ENCODE data around the gene LRRTM4.

DNA sequence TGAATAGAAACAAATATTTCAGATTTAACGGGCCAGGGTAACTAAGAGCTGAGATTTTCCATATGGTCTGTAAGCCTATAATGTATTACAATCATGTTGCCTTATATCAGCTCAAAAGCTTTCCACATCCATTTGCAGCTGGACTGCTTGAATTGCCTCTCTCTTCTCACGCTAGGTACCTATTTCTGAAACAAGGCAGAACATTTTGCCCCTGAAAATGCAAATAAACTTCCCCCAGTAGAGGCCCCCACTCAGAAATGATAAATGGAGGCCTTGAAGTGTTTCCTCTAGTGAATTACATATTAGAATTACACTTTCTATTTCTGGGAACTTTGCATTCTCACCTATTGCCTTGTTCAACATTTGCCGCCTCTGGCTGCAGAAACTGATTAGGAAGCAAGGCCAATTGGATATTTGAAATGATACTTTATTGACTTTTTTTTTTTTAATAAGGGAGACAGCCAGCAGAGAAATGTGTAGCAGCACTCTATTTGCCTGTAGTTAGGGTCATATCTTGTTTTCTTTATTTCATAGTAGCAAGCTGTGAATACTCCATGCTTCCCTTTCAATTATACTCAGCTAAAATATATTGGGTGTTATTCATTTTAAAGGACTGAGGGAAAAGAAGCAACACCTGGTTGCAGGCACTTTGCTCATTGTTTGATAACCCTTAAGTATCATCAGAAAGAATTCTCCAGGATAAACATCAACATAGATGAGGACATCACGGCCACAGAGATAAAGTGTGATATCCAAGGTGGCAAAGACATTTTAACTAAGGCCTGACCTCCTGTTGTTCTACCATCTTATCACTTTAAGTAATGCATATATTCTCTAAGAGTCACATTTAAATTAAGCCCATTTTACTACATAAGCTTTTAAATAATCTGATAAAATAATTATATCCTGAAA lies 505.5 kb downstream of the LRRTM4 start:
- TF ChIP-seq CTCF (IDR thresholded peaks at IDR 0.05) (no peak), EZH2 (IDR thresholded peaks at IDR 0.05; ENCODE audit: borderline replicate concordance, insufficient read depth, low read depth, low read length, poor library complexity, severe bottlenecking) (no peak)
